ENCODE data around the gene ZNF287.

ZNF287 gene

GRCh38 chr17:16584273-16584995, 15.4 kb upstream of the ZNF287 start:
- peak overlapping the region; percentile 14 to 68; a peak in 3 of 4 replicates for H3K4me3 ChIP-seq (ENCODE audit: low read depth in 1 of 2, low read length in 2 of 2)
- peak overlapping the region; percentile 49 for H3K9ac ChIP-seq (ENCODE audit: low read depth, low read length)
- no peaks in the 10 kb centered on the region for H3K79me2 ChIP-seq (ENCODE audit: insufficient read depth, low read length)
- no peaks in the 10 kb centered on the region for H3K27me3 ChIP-seq (ENCODE audit: insufficient read depth, low read length, poor library complexity)
- peak; percentile 95 for ATAC-seq (ENCODE audit: insufficient read depth, low read depth)
- DNase-seq, result peak; percentile 93
- peak overlapping the region; percentile 96 for H2AFZ ChIP-seq (ENCODE audit: low read depth, low read length)
- peak overlapping the region; percentile 57 for H3K27ac ChIP-seq (ENCODE audit: low read length)
- peak overlapping the region; percentile 90 for H3K4me2 ChIP-seq (ENCODE audit: insufficient read depth, low read length)
- no peaks in the 10 kb centered on the region for H3K36me3 ChIP-seq (ENCODE audit: insufficient read depth, low read length)
- H4K20me1 ChIP-seq (ENCODE audit: insufficient read depth, low read length), result no peaks in the 10 kb centered on the region
- TF ChIP-seq CTCF (IDR thresholded peaks at IDR 0.05; ENCODE audit: borderline replicate concordance, extremely low read depth, low read length, poor library complexity, severe bottlenecking) (peak; percentile 99), EZH2 (IDR thresholded peaks at IDR 0.05; ENCODE audit: borderline replicate concordance, low read depth, low read length, severe bottlenecking) (no peak)
- H3K4me1 ChIP-seq (ENCODE audit: insufficient read depth, low read length), result peaks cover 29% of the 10 kb centered on the region
- H3K9me3 ChIP-seq (ENCODE audit: insufficient read depth, low read length, severe bottlenecking), result no peaks in the 10 kb centered on the region

- Histone ChIP-seq H3K4me2 (ENCODE audit: insufficient read depth, low read length) (peak overlapping the region; percentile 90), H2AFZ (ENCODE audit: low read depth, low read length) (peak overlapping the region; percentile 96), H3K79me2 (ENCODE audit: insufficient read depth, low read length) (no peaks in the 10 kb centered on the region), H3K9me3 (ENCODE audit: insufficient read depth, low read length, severe bottlenecking) (no peaks in the 10 kb centered on the region), H3K9ac (ENCODE audit: low read depth, low read length) (peak overlapping the region; percentile 49), H3K27ac (ENCODE audit: low read length) (no peak overlapping the region; the same call in 1 of the 2 replicates), H3K4me3 (ENCODE audit: low read depth in 1 of 2, low read length in 2 of 2) (peak overlapping the region in 1 of 2 experiments; percentile 68; a peak in 3 of 4 replicates), H3K27me3 (ENCODE audit: insufficient read depth, low read length, poor library complexity) (no peaks in the 10 kb centered on the region), H3K4me1 (ENCODE audit: insufficient read depth, low read length) (peaks cover 23% of the 10 kb centered on the region), H3K36me3 (ENCODE audit: insufficient read depth, low read length) (no peaks in the 10 kb centered on the region), H4K20me1 (ENCODE audit: insufficient read depth, low read length) (no peaks in the 10 kb centered on the region)
- peak; percentile 23; the same call in 2 of the 3 replicates for ATAC-seq (ENCODE audit: insufficient read depth, low read depth)
- peak; percentile 15 for DNase-seq
- TF ChIP-seq CTCF (IDR thresholded peaks at IDR 0.05; ENCODE audit: borderline replicate concordance, extremely low read depth, low read length, poor library complexity, severe bottlenecking) (no peak), EZH2 (IDR thresholded peaks at IDR 0.05; ENCODE audit: borderline replicate concordance, low read depth, low read length, severe bottlenecking) (no peak)
Observed at GRCh38 chr17:16583781-16584180, 14.8 kb upstream of the ZNF287 start.

- Histone ChIP-seq H3K27me3 (ENCODE audit: insufficient read depth, low read length, poor library complexity) (no peaks in the 10 kb centered on the region), H4K20me1 (ENCODE audit: insufficient read depth, low read length) (no peaks in the 10 kb centered on the region), H3K9ac (ENCODE audit: low read depth, low read length) (no peak overlapping the region), H3K79me2 (ENCODE audit: insufficient read depth, low read length) (peaks cover 5% of the 10 kb centered on the region), H3K27ac (ENCODE audit: low read length) (no peak overlapping the region), H3K36me3 (ENCODE audit: insufficient read depth, low read length) (no peaks in the 10 kb centered on the region), H3K4me1 (ENCODE audit: insufficient read depth, low read length) (peaks cover 10% of the 10 kb centered on the region), H3K4me2 (ENCODE audit: insufficient read depth, low read length) (no peak overlapping the region), H2AFZ (ENCODE audit: low read depth, low read length) (no peak overlapping the region), H3K9me3 (ENCODE audit: insufficient read depth, low read length, severe bottlenecking) (no peaks in the 10 kb centered on the region), H3K4me3 (ENCODE audit: low read depth in 1 of 2, low read length in 2 of 2) (no peak overlapping the region)
- ATAC-seq (ENCODE audit: insufficient read depth, low read depth), result no peak
- no peak for TF ChIP-seq EZH2 (IDR thresholded peaks at IDR 0.05; ENCODE audit: borderline replicate concordance, low read depth, low read length, severe bottlenecking)
- TF ChIP-seq CTCF (IDR thresholded peaks at IDR 0.05; ENCODE audit: borderline replicate concordance, extremely low read depth, low read length, poor library complexity, severe bottlenecking), result no peak
- no peak for DNase-seq
Observed at GRCh38 chr17:16573466-16573865, 4.5 kb upstream of the ZNF287 start.

All from DND-41 (cell line).